ENCODE results near the gene ZBTB16. TPM values are rescaled to one million over a fixed set of nuclear protein-coding genes. Genes with fewer than 3 reads are reported as not detected.

ZBTB16 gene
- total and polyA plus RNA-seq, 2 of the 4 experiments (the other 2 are of a cell fraction), result not detected

GRCh38 chr11:114244726-114245394 lies 185.3 kb downstream of the ZBTB16 start:
- H3K9me3 ChIP-seq (ENCODE audit: control insufficient read depth, insufficient read depth, low read length), result no peaks in the 10 kb centered on the region
- H4K5ac ChIP-seq (ENCODE audit: low read depth, low read length), result no peak overlapping the region
- H2AK5ac ChIP-seq (ENCODE audit: low read depth, low read length), result no peak overlapping the region
- no peak overlapping the region for H2AK9ac ChIP-seq (replicated peaks; ENCODE audit: low read depth, low read length, poor library complexity)
- ATAC-seq (ENCODE audit: low read depth) (no peak), DNase-seq (no peak)
- H3K23ac ChIP-seq (ENCODE audit: low read depth, low read length), result no peak overlapping the region
- dilution Hi-C loops (cut with HindIII; ENCODE audit: low sequenced_read_pairs, unreplicated experiment) (no loop called here), intact Hi-C loops (cut with micrococcal nuclease) (no loop called here), in situ Hi-C loops (cut with MboI; ENCODE audit: low sequenced_read_pairs) (no loop called here)
- peaks cover 30% of the 10 kb centered on the region for H3K27me3 ChIP-seq (ENCODE audit: control insufficient read depth, insufficient read depth, low read length)
- 0% methylated on average over 1 of the region's 18 CpGs; no CpG with 5 or more reads in 1 of the 2 experiments for WGBS, 2 experiments (ENCODE audit: extremely low coverage in 2 of 2, insufficient read length in 1 of 2)
- H3K36me3 ChIP-seq (ENCODE audit: control insufficient read depth, insufficient read depth, low read length), result no peaks in the 10 kb centered on the region
- TF ChIP-seq RFX5 (IDR thresholded peaks at IDR 0.05; ENCODE audit: low read depth, low read length) (no peak), SMC3 (IDR thresholded peaks at IDR 0.05; ENCODE audit: low read depth, low read length) (no peak), MAZ (IDR thresholded peaks at IDR 0.05; ENCODE audit: borderline replicate concordance, low read depth, low read length) (no peak), BHLHE40 (IDR thresholded peaks at IDR 0.05; ENCODE audit: low read depth, low read length) (no peak), CEBPB (IDR thresholded peaks at IDR 0.05; ENCODE audit: low read depth, low read length) (no peak), MXI1 (IDR thresholded peaks at IDR 0.05; ENCODE audit: borderline replicate concordance, low read depth, low read length) (no peak), ELK1 (IDR thresholded peaks at IDR 0.05; ENCODE audit: borderline replicate concordance, low read depth, low read length) (no peak), RCOR1 (IDR thresholded peaks at IDR 0.05; ENCODE audit: insufficient replicate concordance, low read length) (no peak), CHD1 (IDR thresholded peaks at IDR 0.05; ENCODE audit: low read depth, low read length) (no peak), USF2 (IDR thresholded peaks at IDR 0.05; ENCODE audit: low read depth, low read length) (no peak), MAFK (IDR thresholded peaks at IDR 0.05; ENCODE audit: low read depth, low read length) (no peak)
- H2BK15ac ChIP-seq (ENCODE audit: low read depth, low read length), result no peak overlapping the region
- H2AFZ ChIP-seq (replicated peaks; ENCODE audit: low read length, poor library complexity), result no peak overlapping the region
- H2BK5ac ChIP-seq (ENCODE audit: low read depth, low read length, poor library complexity, severe bottlenecking), result no peak overlapping the region
- POLR2A ChIA-PET (ENCODE audit: unreplicated experiment), result no interaction called here
- no peak overlapping the region for H3K14ac ChIP-seq (replicated peaks; ENCODE audit: low read depth, low read length)
- H3K27ac ChIP-seq (ENCODE audit: insufficient read depth, low read length), result no peak overlapping the region
- H3K4me1 ChIP-seq (ENCODE audit: control insufficient read depth, insufficient read depth, low read length), result no peaks in the 10 kb centered on the region
- H3K79me1 ChIP-seq (ENCODE audit: low read depth in 1 of 2, low read length in 2 of 2), result no peaks in the 10 kb centered on the region
- H3K56ac ChIP-seq (ENCODE audit: extremely low read depth, insufficient read depth, low read length), result no peak overlapping the region
- no peak overlapping the region for H4K91ac ChIP-seq (ENCODE audit: insufficient read depth, low read depth, low read length)
- H3K18ac ChIP-seq (ENCODE audit: low read depth, low read length), result no peak overlapping the region
- CTCF ChIA-PET, result no interaction called here
- no TSS peak for BruUV-seq (replicated peaks)
- no peak overlapping the region for H3K4ac ChIP-seq (ENCODE audit: low read depth, low read length)
- no peak overlapping the region for H2BK20ac ChIP-seq (ENCODE audit: low read depth, low read length)
- H3K9me1 ChIP-seq (ENCODE audit: insufficient read depth, low read length), result no peaks in the 10 kb centered on the region
- H2BK120ac ChIP-seq (ENCODE audit: low read depth, low read length), result no peak overlapping the region
- H4K20me1 ChIP-seq (ENCODE audit: insufficient read depth, low read length), result no peaks in the 10 kb centered on the region
- no peak overlapping the region for H3K9ac ChIP-seq (ENCODE audit: low read depth, low read length)
- no peak overlapping the region for H3K4me2 ChIP-seq (ENCODE audit: low read depth, low read length)
- H4K8ac ChIP-seq (ENCODE audit: low read depth in 2 of 2, low read length in 2 of 2), result no peak overlapping the region
- H3K4me3 ChIP-seq (ENCODE audit: insufficient read depth, low read depth, low read length), result no peak overlapping the region

Data from IMR-90 (cell line).